ENCODE measurements around the gene TIFAB.

GRCh38 chr5:135445306-135445985 lies 6.7 kb downstream of the TIFAB start:
- TF ChIP-seq REST (IDR thresholded peaks at IDR 0.05; ENCODE audit: insufficient read depth in 1 of 2, low read depth in 2 of 2, low read length in 2 of 2) (no peak), TAF1 (IDR thresholded peaks at IDR 0.05; ENCODE audit: borderline replicate concordance, insufficient read depth, low read length) (no peak)

Measured in PFSK-1 (cell line).